ENCODE data around the gene TCF3.

Gene TCF3

DNA sequence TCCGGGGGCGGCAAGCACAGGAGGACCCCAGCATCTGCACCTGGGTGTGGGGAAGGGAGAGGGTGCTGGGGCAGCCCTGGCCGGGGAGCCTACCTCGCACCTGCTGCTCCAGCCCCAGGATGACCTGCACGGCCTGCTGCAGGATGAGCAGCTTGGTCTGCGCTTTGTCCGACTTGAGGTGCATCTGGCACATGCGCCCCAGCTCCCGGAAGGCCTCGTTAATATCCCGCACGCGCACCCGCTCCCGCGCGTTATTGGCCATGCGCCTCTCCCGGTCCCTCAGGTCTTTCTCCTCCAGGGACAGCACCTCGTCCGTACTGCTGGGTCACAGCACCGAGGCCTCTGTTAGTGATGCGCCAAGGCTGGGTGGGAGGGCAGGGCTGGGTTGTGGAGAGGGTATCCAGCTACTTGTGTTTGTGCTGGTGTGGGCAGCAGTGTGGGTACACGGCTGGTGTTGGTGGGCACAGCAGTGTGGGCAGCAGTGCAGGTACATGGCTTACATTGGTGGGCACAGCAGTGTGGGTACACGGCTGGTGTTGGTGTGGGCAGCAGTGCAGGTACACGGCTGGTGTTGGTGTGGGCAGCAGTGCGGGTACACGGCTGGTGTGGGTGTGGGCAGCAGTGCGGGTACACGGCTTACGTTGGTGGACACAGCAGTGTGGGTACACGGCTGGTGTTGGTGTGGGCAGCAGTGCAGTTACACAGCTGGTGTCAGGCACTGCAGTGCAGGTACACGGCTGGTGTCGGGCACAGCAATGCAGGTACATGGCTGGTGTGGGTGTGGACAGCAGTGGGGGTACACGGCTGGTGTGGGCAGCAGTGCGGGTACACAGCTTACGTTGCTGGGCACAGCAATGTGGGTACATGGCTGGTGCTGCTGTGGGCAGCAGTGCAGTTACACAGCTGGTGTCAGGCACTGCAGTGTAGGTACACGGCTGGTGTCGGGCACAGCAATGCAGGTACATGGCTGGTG is 40.0 kb downstream of the TCF3 start:
- Histone ChIP-seq H3K9me3 (replicated peaks in 1 of 2; ENCODE audit: control insufficient read depth in 2 of 2, insufficient read depth in 1 of 2, low read depth in 1 of 2, low read length in 2 of 2) (peaks cover 0 to 3% of the 10 kb centered on the region in 2 donors), H3K4me1 (ENCODE audit: control insufficient read depth in 2 of 2, insufficient read depth in 1 of 2, low read depth in 1 of 2, low read length in 2 of 2) (peaks cover 0 to 3% of the 10 kb centered on the region in 2 donors), H2BK15ac (ENCODE audit: low read length) (no peak overlapping the region), H4K91ac (ENCODE audit: low read depth, low read length, poor library complexity) (no peak overlapping the region), H2BK12ac (ENCODE audit: low read length) (no peak overlapping the region), H3K14ac (ENCODE audit: low read length) (no peak overlapping the region), H3K27ac (replicated peaks; ENCODE audit: low read length) (no peak overlapping the region), H3K27me3 (ENCODE audit: control insufficient read depth in 3 of 3, insufficient read depth in 3 of 3, low read depth in 1 of 3, low read length in 3 of 3) (no peaks in the 10 kb centered on the region), H4K8ac (ENCODE audit: low read depth, low read length) (no peak overlapping the region), H3K36me3 (replicated peaks in 1 of 2; ENCODE audit: control insufficient read depth in 2 of 2, insufficient read depth in 2 of 2, low read length in 2 of 2) (peaks cover 67 to 83% of the 10 kb centered on the region in 2 donors), H2AK5ac (ENCODE audit: low read depth, low read length) (no peak overlapping the region), H3K4me2 (ENCODE audit: insufficient read depth, low read length, poor library complexity, severe bottlenecking) (no peak overlapping the region), H2BK120ac (ENCODE audit: low read depth, low read length) (no peak overlapping the region), H2AFZ (ENCODE audit: low read length) (no peak overlapping the region), H3K4ac (ENCODE audit: low read length) (no peak overlapping the region), H3K79me1 (ENCODE audit: low read depth, low read length) (peaks cover 17% of the 10 kb centered on the region), H3K9ac (ENCODE audit: low read depth, low read length, poor library complexity) (peak overlapping the region; percentile 77), H3K4me3 (ENCODE audit: low read length in 2 of 2) (no peak overlapping the region), H3K23ac (ENCODE audit: low read depth, low read length, poor library complexity) (peak overlapping the region; percentile 8), H3K18ac (ENCODE audit: low read length) (peak overlapping the region; percentile 4), H2BK5ac (ENCODE audit: low read length) (no peak overlapping the region)
- no CpG with 5 or more reads among the region's 39 CpGs for WGBS, 2 donors (ENCODE audit: extremely low coverage in 2 of 2, insufficient read length in 2 of 2, insufficient replicate concordance in 1 of 2)
- no peak for DNase-seq (ENCODE audit: low spot score)

DNA sequence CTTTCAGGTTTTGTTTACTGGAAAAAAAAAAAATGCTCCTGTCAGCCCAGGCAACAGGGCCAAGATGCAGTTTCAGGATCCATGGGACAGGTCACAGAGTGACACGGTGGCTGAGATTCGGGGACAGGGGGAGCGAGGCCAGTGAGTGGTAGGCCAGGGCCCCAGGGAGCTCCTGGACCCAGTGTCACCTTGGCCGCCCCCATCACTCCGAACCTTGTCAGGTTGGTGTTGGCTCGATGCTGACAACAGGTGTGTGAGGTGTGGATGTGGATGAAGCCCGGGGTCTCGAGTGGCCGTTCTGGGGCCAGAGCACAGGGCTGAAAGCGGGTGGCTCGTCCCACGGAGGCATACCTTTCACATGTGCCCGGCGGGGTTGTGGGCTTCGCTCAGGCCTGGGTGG is 41.1 kb downstream of the TCF3 start:
- Histone ChIP-seq H2BK5ac (ENCODE audit: low read length) (no peak overlapping the region), H3K4me1 (ENCODE audit: control insufficient read depth in 2 of 2, insufficient read depth in 1 of 2, low read depth in 1 of 2, low read length in 2 of 2) (peaks cover 0 to under 1% of the 10 kb centered on the region in 2 donors), H2BK120ac (ENCODE audit: low read depth, low read length) (no peak overlapping the region), H3K4ac (ENCODE audit: low read length) (no peak overlapping the region), H3K9ac (ENCODE audit: low read depth, low read length, poor library complexity) (peak overlapping the region; percentile 60), H3K18ac (ENCODE audit: low read length) (peak overlapping the region; percentile 28), H3K4me2 (ENCODE audit: insufficient read depth, low read length, poor library complexity, severe bottlenecking) (no peak overlapping the region), H4K8ac (ENCODE audit: low read depth, low read length) (no peak overlapping the region), H3K9me3 (replicated peaks in 1 of 2; ENCODE audit: control insufficient read depth in 2 of 2, insufficient read depth in 1 of 2, low read depth in 1 of 2, low read length in 2 of 2) (peaks cover 0 to 3% of the 10 kb centered on the region in 2 donors), H3K36me3 (replicated peaks in 1 of 2; ENCODE audit: control insufficient read depth in 2 of 2, insufficient read depth in 2 of 2, low read length in 2 of 2) (peaks cover 58 to 73% of the 10 kb centered on the region in 2 donors), H3K27ac (replicated peaks; ENCODE audit: low read length) (no peak overlapping the region), H3K23ac (ENCODE audit: low read depth, low read length, poor library complexity) (peak overlapping the region; percentile 65), H3K14ac (ENCODE audit: low read length) (no peak overlapping the region), H2BK12ac (ENCODE audit: low read length) (no peak overlapping the region), H3K79me1 (ENCODE audit: low read depth, low read length) (peaks cover 17% of the 10 kb centered on the region), H2AFZ (ENCODE audit: low read length) (no peak overlapping the region), H3K27me3 (ENCODE audit: control insufficient read depth in 3 of 3, insufficient read depth in 3 of 3, low read depth in 1 of 3, low read length in 3 of 3) (no peaks in the 10 kb centered on the region), H4K91ac (ENCODE audit: low read depth, low read length, poor library complexity) (no peak overlapping the region), H3K4me3 (ENCODE audit: low read length in 2 of 2) (no peak overlapping the region), H2BK15ac (ENCODE audit: low read length) (no peak overlapping the region), H2AK5ac (ENCODE audit: low read depth, low read length) (no peak overlapping the region)
- no peak for DNase-seq (ENCODE audit: low spot score)
- no CpG with 5 or more reads among the region's 15 CpGs for WGBS, 2 donors (ENCODE audit: extremely low coverage in 2 of 2, insufficient read length in 2 of 2, insufficient replicate concordance in 1 of 2)

DNA sequence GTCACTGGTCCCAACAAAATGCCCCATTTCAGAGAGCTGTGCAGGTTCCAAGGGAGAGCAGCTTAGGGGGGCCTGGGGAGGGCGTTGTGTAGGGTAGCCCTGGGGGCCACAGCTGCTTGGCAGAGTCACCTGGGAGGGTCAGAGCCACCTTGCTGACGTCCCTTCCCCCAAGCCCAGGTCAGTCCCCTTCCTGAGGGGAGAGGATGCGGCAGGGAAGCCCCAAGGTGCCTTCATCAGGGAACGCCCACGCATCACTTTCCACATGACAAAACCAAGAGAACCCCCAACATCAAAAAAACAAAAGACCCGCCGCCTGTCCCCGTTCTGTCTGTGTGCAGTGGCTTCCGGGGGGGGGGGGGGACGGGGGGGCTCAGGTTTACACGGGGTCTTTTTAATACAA is 41.8 kb downstream of the TCF3 start:
- Histone ChIP-seq H2BK5ac (ENCODE audit: low read length) (no peak overlapping the region), H2AFZ (ENCODE audit: low read length) (no peak overlapping the region), H2BK12ac (ENCODE audit: low read length) (no peak overlapping the region), H2BK120ac (ENCODE audit: low read depth, low read length) (no peak overlapping the region), H2AK5ac (ENCODE audit: low read depth, low read length) (no peak overlapping the region), H3K23ac (ENCODE audit: low read depth, low read length, poor library complexity) (no peak overlapping the region), H3K27me3 (ENCODE audit: control insufficient read depth in 3 of 3, insufficient read depth in 3 of 3, low read depth in 1 of 3, low read length in 3 of 3) (no peaks in the 10 kb centered on the region), H3K4ac (ENCODE audit: low read length) (no peak overlapping the region), H3K36me3 (replicated peaks in 1 of 2; ENCODE audit: control insufficient read depth in 2 of 2, insufficient read depth in 2 of 2, low read length in 2 of 2) (peaks cover 53 to 66% of the 10 kb centered on the region in 2 donors), H3K9ac (ENCODE audit: low read depth, low read length, poor library complexity) (no peak overlapping the region), H3K14ac (ENCODE audit: low read length) (no peak overlapping the region), H3K4me2 (ENCODE audit: insufficient read depth, low read length, poor library complexity, severe bottlenecking) (no peak overlapping the region), H3K18ac (ENCODE audit: low read length) (no peak overlapping the region), H3K4me1 (ENCODE audit: control insufficient read depth in 2 of 2, insufficient read depth in 1 of 2, low read depth in 1 of 2, low read length in 2 of 2) (peaks cover 3 to 4% of the 10 kb centered on the region in 2 donors), H3K79me1 (ENCODE audit: low read depth, low read length) (peaks cover 17% of the 10 kb centered on the region), H4K91ac (ENCODE audit: low read depth, low read length, poor library complexity) (no peak overlapping the region), H2BK15ac (ENCODE audit: low read length) (no peak overlapping the region), H4K8ac (ENCODE audit: low read depth, low read length) (no peak overlapping the region), H3K27ac (replicated peaks; ENCODE audit: low read length) (no peak overlapping the region), H3K4me3 (ENCODE audit: low read length in 2 of 2) (no peak overlapping the region), H3K9me3 (replicated peaks in 1 of 2; ENCODE audit: control insufficient read depth in 2 of 2, insufficient read depth in 1 of 2, low read depth in 1 of 2, low read length in 2 of 2) (no peaks in the 10 kb centered on the region)
- WGBS, 2 donors (ENCODE audit: extremely low coverage in 2 of 2, insufficient read length in 2 of 2, insufficient replicate concordance in 1 of 2), result no CpG with 5 or more reads among the region's 11 CpGs
- DNase-seq (ENCODE audit: low spot score), result no peak

DNA sequence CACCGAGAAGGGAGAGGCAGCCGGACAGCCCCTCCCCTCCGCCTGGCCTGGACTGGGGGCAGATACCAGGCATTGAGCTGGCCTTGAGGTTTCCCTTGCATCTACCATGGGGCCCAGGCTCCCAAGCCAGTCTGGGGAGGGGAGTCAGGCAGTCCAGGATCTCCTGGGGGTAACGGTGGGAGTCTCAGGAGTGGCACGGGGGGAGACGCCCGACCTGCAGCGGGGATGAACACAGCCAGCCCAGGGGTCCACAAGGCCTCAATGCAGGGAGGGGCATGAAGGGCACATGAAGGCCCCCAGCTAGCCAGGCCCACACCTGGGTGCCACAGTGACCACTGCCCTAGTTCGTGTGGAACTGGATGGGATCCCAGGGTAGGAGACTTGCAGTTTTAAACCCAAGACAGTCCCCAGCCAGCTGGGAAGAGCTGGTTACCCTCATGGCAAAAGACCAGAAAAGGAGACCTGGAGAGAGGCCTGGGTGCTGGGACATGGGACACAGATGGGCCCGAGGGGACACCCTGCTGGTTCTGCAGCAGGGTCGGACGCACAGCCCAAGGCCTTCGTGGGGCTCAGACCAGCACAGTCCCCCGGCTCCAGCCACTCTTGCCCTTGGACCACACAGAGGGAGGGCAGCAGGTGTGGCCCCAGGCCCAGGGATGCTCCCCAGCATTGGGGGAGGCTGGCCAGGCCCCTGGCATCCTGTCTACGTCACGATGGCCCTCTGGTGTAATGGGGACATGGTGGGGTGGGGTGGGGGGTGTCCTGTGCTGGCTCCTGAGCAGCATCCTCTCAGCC is 42.5 kb downstream of the TCF3 start:
- H2BK15ac ChIP-seq (ENCODE audit: low read length), result no peak overlapping the region
- no peak overlapping the region for H2BK120ac ChIP-seq (ENCODE audit: low read depth, low read length)
- peak overlapping the region; percentile 12 for H3K9ac ChIP-seq (ENCODE audit: low read depth, low read length, poor library complexity)
- H3K4me2 ChIP-seq (ENCODE audit: insufficient read depth, low read length, poor library complexity, severe bottlenecking), result no peak overlapping the region
- no peak for DNase-seq (ENCODE audit: low spot score)
- H2BK5ac ChIP-seq (ENCODE audit: low read length), result no peak overlapping the region
- no peak overlapping the region for H3K4me3 ChIP-seq (ENCODE audit: low read length in 2 of 2)
- H3K27me3 ChIP-seq (ENCODE audit: control insufficient read depth in 3 of 3, insufficient read depth in 3 of 3, low read depth in 1 of 3, low read length in 3 of 3), result no peaks in the 10 kb centered on the region
- WGBS, 2 donors (ENCODE audit: extremely low coverage in 2 of 2, insufficient read length in 2 of 2, insufficient replicate concordance in 1 of 2), result no CpG with 5 or more reads among the region's 16 CpGs
- no peak overlapping the region for H2AFZ ChIP-seq (ENCODE audit: low read length)
- H3K79me1 ChIP-seq (ENCODE audit: low read depth, low read length), result peaks cover 18% of the 10 kb centered on the region
- no peaks in the 10 kb centered on the region for H3K9me3 ChIP-seq (replicated peaks in 1 of 2; ENCODE audit: control insufficient read depth in 2 of 2, insufficient read depth in 1 of 2, low read depth in 1 of 2, low read length in 2 of 2)
- H2AK5ac ChIP-seq (ENCODE audit: low read depth, low read length), result no peak overlapping the region
- peak overlapping the region; percentile 38 for H3K14ac ChIP-seq (ENCODE audit: low read length)
- H2BK12ac ChIP-seq (ENCODE audit: low read length), result no peak overlapping the region
- peak overlapping the region; percentile 68 for H3K23ac ChIP-seq (ENCODE audit: low read depth, low read length, poor library complexity)
- H4K8ac ChIP-seq (ENCODE audit: low read depth, low read length), result no peak overlapping the region
- H3K18ac ChIP-seq (ENCODE audit: low read length), result no peak overlapping the region
- no peak overlapping the region for H3K4ac ChIP-seq (ENCODE audit: low read length)
- peaks cover 3 to 4% of the 10 kb centered on the region in 2 donors for H3K4me1 ChIP-seq (ENCODE audit: control insufficient read depth in 2 of 2, insufficient read depth in 1 of 2, low read depth in 1 of 2, low read length in 2 of 2)
- H4K91ac ChIP-seq (ENCODE audit: low read depth, low read length, poor library complexity), result no peak overlapping the region
- H3K27ac ChIP-seq (replicated peaks; ENCODE audit: low read length), result no peak overlapping the region
- peaks cover 46 to 59% of the 10 kb centered on the region in 2 donors for H3K36me3 ChIP-seq (replicated peaks in 1 of 2; ENCODE audit: control insufficient read depth in 2 of 2, insufficient read depth in 2 of 2, low read length in 2 of 2)

Measured in neuronal stem cell (in vitro differentiated cells).